NCI-H2196 (cell line): Measurements from ENCODE around the gene PLPPR5.

Source experiments
- DNase-seq: peaks from one replicate; lab custom pipeline; 2025; ENCODE audit not compliant: unreplicated experiment; lab: John Stamatoyannopoulos, UW

The PLPPR5 gene

DNA sequence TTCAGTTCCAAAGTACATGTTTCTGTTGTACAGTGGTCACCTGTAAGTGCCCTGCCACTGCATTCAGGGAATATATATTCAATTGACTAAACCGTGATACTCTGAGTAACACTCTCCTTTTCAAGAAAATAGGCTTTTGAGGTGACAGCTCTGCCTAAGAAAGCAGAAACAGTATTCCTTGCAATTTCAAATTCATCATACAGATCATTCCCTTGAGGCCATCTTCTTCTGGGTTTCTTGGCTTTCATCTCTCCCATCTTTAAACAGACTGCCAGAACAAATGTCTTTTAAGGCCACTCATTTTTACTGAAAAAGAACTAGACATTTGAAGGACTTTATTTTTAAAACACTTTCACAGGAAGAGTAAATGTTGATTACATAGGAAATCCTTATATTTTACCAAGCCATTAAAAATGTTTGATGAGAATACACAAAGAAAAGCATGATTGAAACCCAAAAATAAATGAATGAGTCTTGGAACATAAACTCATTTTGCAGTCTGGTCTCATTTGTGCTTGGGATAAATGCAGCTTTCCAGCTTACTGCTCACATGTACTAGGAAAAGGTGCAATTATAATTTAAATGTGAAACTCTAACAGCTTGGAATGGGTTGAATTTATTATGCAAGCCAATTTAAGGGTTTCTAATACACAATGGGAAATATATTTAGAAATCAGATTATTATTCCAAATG, 34.7 kb downstream of the PLPPR5 start:
- DNase-seq: no peak

DNA sequence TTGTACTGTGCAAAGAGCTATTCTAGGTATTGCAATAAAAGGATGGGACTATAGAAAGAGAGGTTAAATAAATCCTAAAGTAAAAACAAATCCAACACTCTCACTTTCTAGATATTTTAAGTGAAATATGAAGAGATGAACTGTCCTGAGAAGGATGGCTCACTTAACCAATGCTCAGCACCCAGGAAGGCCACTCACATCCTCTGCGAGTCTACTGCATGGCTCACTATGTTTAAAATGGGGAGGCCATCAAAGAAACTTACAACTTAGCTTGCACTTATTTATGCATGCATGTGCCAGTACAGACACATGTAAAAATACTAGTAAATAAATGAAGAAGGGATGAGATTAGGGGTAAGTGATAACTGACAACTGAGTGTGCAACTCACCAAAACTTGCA, 37.5 kb downstream of the PLPPR5 start:
- DNase-seq: no peak

DNA sequence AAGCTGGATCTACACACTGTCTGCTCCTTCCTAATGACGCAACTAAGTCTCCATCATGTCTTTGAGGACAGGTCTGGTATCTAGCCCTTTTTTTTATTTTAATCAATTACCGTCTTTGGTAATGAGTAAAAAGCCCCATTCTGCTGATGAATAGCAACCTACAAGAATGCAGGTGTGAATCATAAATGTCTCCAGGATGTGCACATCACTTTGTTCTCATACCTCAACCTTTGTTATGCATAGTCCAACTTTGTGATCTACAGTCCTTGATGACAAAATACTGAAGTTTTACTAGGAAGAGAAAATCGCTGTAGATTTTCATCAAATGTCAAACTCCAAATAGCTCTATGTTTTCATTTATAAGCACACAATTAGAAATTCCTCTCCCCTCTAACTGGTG, 39.3 kb downstream of the PLPPR5 start:
- DNase-seq: no peak

DNA sequence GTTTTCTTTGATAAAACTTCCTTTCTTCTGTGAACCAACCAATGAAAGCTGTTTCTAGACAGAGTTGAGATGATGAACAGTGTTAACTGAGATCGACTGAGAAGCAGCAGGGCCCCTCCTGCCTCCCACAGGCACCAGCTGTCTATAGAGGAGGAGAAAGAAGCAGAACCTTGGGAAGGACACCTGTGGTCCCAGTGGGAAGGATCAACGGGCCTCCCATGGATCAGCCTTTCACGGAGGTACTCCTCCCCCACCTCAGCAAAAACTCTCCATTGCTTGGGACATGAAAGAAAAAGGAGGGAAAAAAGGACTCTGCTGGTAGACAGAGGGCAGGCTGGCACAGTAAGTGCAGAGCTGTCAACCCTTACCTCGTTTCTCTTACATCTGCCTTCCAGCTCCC, 40.5 kb downstream of the PLPPR5 start:
- no peak for DNase-seq

DNA sequence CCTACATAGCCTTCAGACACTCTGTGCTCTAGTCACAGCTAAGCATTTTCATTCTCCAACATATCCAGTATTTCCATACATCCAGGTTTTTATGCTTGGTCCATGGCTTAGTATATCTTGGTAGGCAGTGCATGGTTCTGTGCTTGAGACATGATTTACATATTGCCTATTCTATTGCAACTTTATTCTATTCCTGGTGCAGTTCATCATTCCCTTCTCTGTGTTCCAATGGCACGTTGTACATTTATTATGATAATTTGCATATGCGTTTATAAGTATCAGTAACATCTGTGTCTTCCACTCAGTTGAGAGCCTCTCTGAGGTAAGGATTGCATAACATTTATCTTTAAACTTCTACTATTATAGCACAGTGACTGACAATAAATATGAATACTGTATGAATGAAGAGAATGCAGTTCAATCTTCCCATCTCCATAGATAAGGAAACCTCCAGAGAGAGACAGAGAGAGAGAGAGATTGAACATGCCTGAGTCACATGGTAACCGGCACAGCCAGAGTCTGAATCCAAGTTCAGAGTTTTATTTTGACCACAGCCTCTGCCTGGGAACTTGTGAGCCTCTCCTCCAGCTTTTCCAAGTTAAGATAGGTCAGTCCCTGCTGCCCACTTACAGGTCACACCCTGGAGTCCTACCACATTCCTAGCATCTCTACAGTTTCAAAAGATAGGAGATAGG, 41.5 kb downstream of the PLPPR5 start:
- no peak for DNase-seq

DNA sequence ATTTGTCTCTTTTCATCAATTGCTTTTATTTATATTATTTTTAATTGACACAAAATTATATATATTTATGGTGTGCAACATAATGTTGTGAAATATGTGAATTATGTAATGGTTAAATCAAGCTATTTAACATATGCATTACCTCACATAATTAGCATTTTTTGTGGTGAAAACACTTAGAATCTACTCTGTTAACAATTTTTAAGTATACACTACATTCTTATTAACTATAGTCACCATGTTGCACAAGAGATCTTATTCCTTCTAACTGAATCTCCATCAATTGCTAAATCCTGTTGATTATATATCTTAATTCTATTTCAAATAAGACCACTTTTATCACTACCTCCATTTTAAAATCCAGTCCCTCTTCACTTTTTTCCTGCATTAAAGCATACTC, 42.5 kb downstream of the PLPPR5 start:
- no peak for DNase-seq

DNA sequence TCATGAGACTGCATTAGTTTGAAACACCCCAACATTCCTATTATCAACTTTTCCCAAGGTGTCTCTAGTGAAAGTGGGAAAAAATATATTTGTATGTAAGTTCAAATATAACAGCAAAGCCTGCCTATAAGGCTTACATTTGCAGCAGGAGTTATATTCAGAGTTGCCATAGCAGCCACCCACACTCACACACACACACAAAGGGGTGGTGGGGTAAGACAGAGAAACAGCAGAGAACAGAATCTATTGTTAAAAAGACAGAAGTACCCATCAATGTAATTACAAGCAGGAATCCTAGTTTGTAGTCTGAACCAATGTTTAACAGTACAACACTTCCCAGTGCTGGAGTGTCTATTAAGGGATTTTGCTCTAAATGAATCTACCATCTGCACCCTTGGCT, 55.0 kb downstream of the PLPPR5 start:
- DNase-seq: no peak

DNA sequence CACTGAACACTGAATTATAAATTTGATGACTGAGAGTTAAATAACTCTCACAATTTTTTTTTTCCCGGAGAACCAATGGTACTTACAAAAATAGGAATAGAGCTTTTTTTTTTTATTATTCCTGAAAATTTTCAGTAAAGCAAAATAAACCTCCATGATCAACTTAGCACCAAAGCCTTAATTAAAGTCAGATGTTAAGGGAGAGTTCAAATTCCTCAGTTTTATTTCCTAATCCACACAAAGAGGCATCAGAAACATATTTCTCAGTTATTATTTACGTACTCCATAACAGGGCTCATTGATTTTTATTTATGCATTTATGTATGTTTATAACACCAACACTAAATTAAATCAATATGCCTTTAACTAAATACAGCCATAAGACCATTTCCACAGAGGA, 55.5 kb downstream of the PLPPR5 start:
- DNase-seq: no peak

DNA sequence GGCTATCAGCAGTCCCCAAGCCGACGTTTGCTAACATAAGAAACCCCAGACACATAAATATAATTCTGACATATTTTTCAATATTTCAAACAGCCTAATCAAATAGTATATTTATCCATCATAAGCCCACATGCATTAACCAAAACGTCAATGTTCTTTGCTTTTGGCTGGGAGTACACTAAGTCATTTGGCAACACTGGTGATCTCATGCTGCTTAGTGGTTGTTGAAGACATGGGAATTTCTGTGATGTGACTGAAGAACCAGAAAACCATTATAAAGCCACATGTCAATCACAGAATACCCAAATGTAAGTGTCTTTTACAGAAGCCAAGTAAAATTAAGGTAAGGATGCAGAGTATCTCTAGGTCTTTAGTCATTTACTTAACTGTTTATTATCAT, 57.6 kb downstream of the PLPPR5 start:
- no peak for DNase-seq

DNA sequence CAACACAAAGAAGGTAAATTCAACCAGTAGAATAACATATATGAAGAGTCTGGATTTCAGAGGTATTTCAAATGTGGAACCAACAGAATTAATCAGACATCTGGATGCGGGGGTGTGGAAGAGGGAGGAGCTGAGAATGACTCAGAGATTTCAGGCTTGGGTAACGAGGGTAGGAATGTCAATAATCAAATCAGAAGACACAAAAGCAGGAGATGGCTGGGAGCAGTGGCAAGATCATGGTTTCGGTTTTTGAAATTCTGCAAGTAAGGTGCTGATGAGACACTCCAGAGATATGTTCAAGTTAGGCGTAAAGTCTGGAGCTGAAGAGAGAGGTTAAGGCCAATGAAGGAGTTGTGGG, 64.0 kb downstream of the PLPPR5 start:
- DNase-seq: no peak

DNA sequence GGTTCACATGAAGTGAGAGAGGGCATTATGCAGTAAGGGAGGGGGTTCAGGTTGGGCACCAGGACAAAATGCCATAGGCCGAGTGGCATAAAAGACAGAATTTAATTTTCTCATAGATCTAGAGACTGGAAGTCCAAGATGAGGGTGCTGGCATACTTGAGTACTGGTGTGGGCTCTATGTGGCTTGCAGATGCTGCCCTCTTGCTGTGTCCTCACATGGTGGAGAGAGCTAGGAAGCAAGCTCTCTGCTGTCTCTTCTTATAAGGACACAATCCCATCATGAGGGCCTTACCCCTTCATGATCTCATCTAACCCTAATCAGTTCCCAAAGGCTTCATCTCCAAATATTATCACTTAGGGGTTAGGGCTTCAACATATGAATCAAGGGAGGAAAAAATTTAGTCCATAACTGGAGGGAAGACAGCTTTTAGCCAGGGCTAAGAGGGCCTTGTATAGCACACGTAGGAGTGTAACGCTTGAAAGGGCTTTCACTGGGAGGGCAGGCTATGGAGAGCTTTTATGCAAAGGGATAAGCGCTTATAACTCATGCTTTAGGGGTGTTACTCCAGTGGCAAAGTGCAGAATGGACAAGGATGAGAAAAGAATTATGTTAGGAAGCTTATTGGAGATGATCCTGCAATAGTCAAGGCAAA, 64.5 kb downstream of the PLPPR5 start:
- DNase-seq: no peak

DNA sequence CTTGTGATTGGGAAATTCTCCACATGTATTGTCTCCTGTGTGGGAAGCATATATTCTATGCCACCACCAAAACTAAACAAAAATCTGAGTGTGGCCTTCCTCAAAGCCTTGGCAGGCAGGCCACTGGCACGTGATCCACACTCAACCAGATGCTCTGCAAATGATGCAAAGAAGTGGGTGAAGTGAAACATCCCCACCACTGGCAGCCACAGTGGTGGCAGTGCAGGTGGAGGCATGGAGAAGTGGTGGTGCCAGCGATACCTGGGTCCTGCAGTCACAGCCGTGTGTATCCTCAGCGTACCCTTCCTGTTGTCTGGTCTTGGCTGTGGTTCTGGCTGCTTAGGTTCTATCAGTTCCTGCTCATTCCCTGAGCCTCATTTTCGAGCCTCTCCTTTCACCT, 65.2 kb downstream of the PLPPR5 start:
- no peak for DNase-seq

DNA sequence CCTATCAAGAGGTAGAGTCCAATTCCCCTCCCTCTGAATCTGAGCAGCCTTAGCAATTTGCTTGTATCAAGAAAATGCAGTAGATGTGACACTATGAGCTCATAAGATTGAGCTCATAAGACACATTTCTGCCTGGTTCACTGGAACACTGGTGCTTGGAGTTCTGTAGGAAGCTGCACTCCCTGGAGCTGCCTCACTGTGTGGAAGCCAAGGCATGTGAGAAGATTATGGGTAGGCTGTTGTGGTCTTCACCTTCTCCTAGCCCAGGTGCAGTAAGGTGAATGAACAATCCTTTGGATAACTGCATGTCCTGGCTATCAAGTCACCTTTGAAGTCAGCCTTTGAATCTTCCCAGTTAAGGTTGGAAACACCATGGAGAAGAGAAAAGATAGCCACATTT, 67.3 kb downstream of the PLPPR5 start:
- no peak for DNase-seq

DNA sequence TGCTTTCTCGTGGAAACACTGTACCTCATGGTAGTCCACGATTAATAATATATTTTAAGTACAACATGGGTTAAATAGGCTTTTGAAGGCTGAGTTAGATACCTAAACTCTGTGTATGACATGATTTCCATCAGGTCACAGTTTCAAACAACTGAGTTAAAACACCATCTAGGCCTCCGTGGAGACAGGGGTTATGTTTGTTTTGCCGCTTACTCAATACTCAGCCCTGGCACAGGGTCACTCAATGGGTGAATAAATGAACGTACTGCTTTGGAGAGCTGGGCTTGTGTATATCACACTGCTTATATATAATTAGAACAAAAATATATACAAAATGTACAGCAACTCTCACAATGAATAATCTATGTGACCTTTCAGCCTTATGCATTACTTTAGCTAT, 72.5 kb downstream of the PLPPR5 start:
- no peak for DNase-seq

DNA sequence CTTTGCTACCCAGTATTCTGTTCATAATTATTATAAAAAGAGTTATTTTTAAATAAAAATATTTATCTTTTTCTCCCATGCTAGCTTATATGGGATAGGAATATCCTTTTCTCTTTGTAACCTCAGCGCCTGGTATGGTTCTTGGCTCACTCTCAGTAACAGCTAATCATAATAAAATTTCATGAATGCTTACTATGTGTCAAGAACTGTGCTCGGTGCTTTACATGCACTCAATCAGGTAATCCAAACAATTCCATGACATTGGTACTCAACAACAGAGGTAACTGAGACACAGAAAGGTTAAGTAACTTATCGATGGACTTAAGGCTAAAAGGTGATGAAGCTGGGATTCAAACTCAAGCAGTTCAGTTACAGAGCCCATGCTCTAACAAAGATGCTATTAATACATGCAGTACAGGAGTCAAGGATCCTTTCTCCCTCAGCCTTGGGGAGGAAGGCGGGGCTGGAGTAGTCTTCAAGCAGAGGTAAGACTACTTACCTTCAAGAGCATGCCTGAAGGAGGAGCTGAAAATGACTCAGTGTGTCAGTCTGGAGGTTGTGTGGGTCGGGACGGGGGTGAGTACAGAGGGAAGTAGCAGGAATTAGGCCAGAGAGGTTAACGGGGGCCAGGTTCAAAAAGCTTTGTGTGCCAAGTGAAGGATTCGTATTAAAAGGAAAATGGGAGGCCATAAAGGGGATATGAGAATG, 73.4 kb downstream of the PLPPR5 start:
- DNase-seq: no peak

DNA sequence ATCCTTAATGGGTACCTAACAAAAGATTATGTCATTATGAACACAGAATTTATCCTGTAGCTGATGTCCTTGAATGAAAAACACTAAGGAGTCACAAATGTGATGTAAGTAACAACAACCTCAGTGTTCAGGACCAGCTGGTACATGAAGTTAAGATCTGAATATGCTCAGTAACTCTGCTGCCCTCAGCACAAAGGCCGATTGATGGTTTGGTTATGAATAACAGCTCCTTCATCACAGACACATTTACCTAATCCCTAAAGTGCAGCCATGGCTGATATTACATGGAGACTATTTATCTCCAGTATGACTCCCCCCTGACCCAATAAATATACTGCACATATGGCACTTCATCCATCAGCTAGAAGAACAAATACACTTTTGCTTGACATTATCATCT, 75.2 kb downstream of the PLPPR5 start:
- DNase-seq: no peak

DNA sequence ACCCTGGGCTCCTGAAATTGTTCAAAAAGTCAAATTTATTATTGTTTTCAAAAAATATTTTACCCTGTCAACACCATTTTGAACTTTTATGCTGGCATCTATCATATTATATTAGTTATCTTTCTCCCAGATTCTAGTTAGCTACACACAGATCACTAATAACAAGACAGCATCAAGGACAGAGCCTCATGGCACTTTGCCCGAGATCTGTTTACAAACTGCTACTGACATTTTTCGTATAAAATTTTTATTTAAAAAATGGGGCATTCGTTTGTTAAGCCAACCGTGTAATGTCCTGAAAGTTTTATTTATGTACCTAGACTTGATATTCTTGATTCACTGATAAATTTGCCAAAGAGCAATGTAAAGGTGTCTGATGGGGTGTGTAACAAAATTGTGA, 78.1 kb downstream of the PLPPR5 start:
- DNase-seq: no peak

DNA sequence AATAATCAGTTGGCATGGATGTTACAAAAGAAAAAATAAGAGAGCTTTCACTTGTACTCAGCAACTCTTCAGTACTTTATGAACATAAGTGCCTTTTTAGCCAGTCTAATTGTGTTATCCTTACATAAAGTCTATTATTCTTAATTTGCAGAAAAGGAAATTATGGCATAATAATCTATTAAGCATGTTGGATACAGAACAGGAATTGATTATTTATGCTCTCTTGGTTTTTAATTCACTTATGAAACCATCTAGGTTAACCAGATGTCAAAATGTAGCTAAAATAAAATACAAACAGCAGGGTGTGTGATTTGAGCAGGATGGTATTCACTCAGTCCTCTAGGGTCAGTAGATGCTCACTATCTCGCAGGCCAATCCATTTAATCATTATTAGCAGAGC, 79.7 kb downstream of the PLPPR5 start:
- no peak for DNase-seq

DNA sequence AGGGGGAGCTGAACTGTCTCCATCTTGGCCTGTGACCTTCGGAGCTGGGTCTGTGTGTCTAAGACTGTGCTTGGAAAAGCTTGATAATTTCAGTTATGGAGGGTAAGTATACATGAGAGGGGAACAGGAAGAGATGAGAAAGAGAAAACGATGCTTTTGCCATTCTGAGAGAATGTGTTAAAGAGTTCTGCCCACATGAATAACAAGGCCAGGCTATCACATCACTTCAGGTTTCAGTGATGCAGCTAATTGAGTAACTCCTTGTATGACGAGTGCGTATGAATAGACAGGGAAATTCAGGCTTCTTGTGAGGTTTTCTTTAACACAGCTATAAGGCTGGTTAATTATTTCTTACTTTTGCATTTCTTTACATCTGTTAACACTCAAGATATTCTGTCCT, 81.0 kb downstream of the PLPPR5 start:
- DNase-seq: no peak

DNA sequence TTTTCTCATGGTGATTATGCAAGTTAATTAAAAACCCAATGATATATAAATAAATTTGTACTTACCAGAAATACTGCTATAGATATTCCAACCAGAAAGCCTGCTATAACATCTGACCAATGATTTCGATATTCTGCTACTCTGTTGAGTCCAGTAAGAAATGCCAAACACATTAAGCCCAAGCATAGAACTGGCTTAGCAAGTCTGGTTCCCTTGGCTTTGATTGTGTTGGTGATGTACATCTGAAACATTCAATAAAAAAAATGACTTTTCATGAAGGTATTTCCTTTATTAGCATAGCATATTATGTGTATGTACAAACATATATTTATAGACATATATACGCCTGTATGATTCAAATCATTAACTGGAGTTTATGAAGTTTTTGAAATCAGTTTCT, 82.8 kb downstream of the PLPPR5 start:
- no peak for DNase-seq

DNA sequence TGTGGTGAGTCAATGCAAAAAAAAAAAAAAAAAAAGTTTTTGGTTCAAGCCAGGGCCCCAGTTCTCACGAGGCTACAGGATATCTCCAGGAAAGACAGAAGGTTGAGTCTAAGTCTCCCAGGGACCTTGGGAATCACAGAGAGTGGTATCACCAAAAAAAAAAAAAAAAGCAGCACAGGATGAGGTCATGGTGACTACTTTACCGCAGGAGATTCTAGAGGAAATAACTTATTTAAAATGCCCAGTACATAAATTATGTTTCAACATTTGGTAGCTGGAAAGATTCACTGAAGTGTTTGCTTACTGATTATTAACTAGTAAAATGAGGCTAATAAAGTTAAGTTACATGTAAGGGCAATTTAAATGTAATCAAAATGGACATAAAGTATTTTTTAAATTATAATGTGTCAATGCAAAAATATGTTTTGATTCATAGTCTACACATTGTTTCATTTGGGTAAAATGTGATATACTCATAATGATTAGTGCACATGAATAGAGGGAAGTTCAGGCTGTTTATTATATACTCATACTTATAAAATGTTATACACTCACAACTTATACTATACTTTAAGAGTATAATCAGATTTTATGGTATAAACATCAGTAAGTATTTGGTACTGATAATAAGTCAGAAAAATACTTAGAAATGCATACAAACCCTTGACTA, 84.1 kb downstream of the PLPPR5 start:
- DNase-seq: no peak
